Suprapubic skin (tissue), 4 donors: ENCODE results near the gene MIGA1. TPM values are rescaled to one million over a fixed set of nuclear protein-coding genes. Genes with fewer than 3 reads are reported as not detected.

Source experiments
- DNase-seq, 2 donors: peaks; one replicate each; pipeline ENCODE4 v3.0.0-alpha.2; 2019; ENCODE audit warnings: low spot score in 2 of 2
- H3K27ac ChIP-seq: fragments of 200-600 bp; sonication (generic); one replicate; pipeline ENCODE4 v1.5.1; 2019
- H3K27me3 ChIP-seq: fragments of 200-600 bp; sonication (generic); one replicate; pipeline ENCODE4 v1.5.1; 2019
- H3K36me3 ChIP-seq: fragments of 200-600 bp; sonication (generic); one replicate; pipeline ENCODE4 v1.5.1; 2019
- H3K4me1 ChIP-seq: fragments of 200-600 bp; sonication (generic); one replicate; pipeline ENCODE4 v1.5.1; 2019
- H3K4me3 ChIP-seq: fragments of 200-600 bp; sonication (generic); one replicate; pipeline ENCODE4 v1.5.1; 2019; ENCODE audit warnings: mild to moderate bottlenecking
- H3K9me3 ChIP-seq: fragments of 200-600 bp; sonication (generic); one replicate; pipeline ENCODE4 v1.5.1; 2019
- CTCF ChIP-seq, 2 donors: fragments of 200-600 bp in 1 of 2; fragments of 450-650 bp in 1 of 2; sonication (generic) in 1 of 2; IDR thresholded peaks; one replicate each; pipeline ENCODE4 v1.5.1; 2016 to 2019; ENCODE audit warnings: antibody characterized with exemption in 2 of 2, mild to moderate bottlenecking in 1 of 2, moderate library complexity in 1 of 2
- EP300 ChIP-seq: sonication (generic); formaldehyde crosslinking; IDR thresholded peaks from one replicate; pipeline ENCODE4 v1.6.1; 2017; ENCODE audit warnings: antibody characterized with exemption
- POLR2A ChIP-seq, 2 donors: fragments of 450-650 bp; IDR thresholded peaks; one replicate each; pipeline ENCODE4 v1.6.1; 2017; ENCODE audit warnings: antibody characterized with exemption in 2 of 2, mild to moderate bottlenecking in 2 of 2, moderate library complexity in 2 of 2
- POLR2AphosphoS5 ChIP-seq, 3 donors: sonication (generic); formaldehyde crosslinking; IDR thresholded peaks; one replicate each; pipeline ENCODE4 v1.6.1; 2017; ENCODE audit warnings: antibody characterized with exemption in 3 of 3
- WGBS: methylation state at CpG from one replicate; pipeline ENCODE4 v1.1.5; 2018; 5-methylcytosine and 5-hydroxymethylcytosine counted together
- total RNA-seq, 4 donors: library from RNA; depleted of rRNA; stranded (reverse); fragments of >200 nt; gene quantifications; one replicate each; pipeline ENCODE4 v1.1.0, GENCODE V29; 2016

Gene MIGA1
- total RNA-seq, 4 donors from 2014 or later, result 7.6 to 17.6 (median 10.2) TPM

- H3K36me3 ChIP-seq, result no peaks in the 10 kb centered on the region
- no peaks in the 10 kb centered on the region for H3K27me3 ChIP-seq
- no peak for DNase-seq
- H3K9me3 ChIP-seq, result no peaks in the 10 kb centered on the region
- H3K4me1 ChIP-seq, result no peaks in the 10 kb centered on the region
- no peak overlapping the region for H3K4me3 ChIP-seq
- TF ChIP-seq CTCF (IDR thresholded peaks at IDR 0.05), result no peak
- no peak for TF ChIP-seq POLR2A (IDR thresholded peaks at IDR 0.05)
- TF ChIP-seq POLR2AphosphoS5 (IDR thresholded peaks at IDR 0.05), result no peak
- TF ChIP-seq EP300, result no peak
- no peak overlapping the region for H3K27ac ChIP-seq
- 88% methylated on average over 4 of the region's 4 CpGs for WGBS
These were observed 148.0 kb downstream of the MIGA1 start for GRCh38 chr1:77927414-77927813.

Other genes with a start within 250 kb of the MIGA1 start
- gene ZZZ3, start 97.0 kb upstream of the MIGA1 start, total RNA-seq, result 100 to 1,000 TPM in 1 of 4 donors, 10 to 100 TPM in 3; 50.6 to 117 (median 54.5) TPM
- gene USP33, start 19.8 kb upstream of the MIGA1 start, total RNA-seq, result 100 to 1,000 TPM in 1 of 4 donors, 10 to 100 TPM in 3; 45.3 to 108 (median 53.6) TPM
- 1 to 10 TPM in 3 of 4 donors, under 1 TPM in 1; 0.60 to 3.3 (median 2.1) TPM for gene NEXN, start 109.0 kb downstream of the MIGA1 start, total RNA-seq
- gene FUBP1, start 199.4 kb downstream of the MIGA1 start, total RNA-seq, result 100 to 1,000 TPM in 1 of 4 donors, 10 to 100 TPM in 3; 57.9 to 178 (median 68.5) TPM
- 10 to 100 TPM; 16.8 to 30.2 (median 24.9) TPM for gene DNAJB4, start 225.3 kb downstream of the MIGA1 start, total RNA-seq